Activated CD4-positive, alpha-beta T cell treated with anti-CD3 and anti-CD28 coated beads, Interleukin-2, amount 50 U/mL, for 48 hours (primary cell): ENCODE measurements around the gene P2RX3.

Experiments
- DNase-seq, 2 experiments: peaks; one replicate each; pipeline ENCODE4 v3.0.0-alpha.2; 2020

The P2RX3 gene

DNA sequence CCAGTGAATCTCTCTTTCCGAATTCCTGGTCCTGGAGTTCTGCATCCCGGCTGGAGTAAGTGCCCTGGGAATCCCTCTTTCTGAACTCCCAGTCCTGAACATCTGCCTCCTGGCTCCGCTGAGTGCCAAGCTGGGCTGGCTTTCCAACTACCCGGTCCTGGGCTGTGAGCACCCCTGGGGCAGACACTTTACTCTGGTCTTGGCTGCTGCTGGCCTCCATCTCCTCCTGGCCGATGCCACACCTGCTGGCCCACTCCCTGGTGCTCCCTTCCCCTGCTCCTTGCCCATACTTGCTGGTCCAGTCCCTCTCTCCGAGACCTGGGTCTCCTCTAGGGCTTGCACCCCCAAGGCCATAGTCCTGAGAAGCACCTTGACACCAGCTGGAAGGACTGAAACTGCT lies 28.1 kb upstream of the P2RX3 start:
- DNase-seq, result no peak

DNA sequence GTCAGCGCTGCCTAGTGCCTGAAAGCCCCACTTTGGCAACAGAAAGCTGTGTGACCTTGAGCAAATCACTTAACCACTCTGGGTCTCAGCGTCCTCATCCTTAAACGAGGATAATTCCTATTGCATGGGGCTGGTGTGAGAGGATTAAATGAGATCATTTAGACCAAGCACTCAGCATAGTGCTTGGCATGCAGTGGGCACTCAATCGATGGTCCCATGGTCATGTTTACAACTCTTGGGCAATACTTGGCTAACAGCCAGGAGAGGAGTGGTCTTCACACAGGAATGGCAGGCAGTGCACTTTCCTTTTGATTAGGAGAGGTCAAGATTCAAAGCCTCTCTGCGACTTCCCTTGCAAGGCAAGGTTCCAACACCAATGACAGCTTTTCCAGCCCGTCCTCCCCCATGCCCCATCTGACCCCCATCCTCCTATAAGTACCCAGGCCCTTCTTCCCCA lies 27.5 kb upstream of the P2RX3 start:
- DNase-seq, result no peak

DNA sequence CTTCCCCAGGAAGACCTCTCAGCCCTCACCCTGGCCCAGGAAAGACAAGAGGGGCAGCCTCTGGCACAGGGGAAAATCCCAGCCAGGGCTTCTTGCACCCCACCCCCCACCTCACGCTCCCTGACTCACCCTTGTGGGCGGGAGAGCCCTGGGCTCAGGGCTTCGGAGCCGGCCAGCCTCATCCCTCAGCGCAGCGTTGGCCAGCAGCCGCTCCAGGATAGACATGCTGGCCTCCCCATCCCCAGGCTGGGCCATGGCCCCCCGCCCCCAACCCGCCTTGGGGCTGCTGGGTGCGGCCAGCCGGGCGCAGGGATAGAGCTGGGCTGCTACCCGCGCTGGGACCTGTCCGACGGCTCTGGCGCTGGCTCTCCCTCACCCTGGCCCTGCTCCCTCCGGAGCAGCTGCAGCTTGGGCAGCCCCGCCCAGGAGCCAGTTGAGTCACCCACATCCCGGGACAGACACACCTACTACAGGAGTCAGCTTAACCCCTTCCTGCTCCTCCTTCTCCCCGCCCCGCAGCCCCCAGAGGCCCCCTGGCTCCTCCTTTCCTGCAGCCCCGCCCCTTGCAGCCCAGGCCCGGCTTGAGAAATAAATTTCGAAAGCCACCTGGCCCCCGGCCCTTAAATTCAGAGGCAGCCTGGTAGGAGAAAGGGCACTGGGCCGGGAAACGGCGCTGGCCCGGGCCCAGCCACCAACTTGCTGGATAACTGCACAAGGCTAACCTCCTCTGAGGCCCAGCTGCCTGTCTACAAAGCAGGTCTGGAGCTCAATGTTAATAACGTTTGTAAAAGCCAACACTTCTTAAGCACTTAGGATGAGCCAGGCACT lies 26.8 kb upstream of the P2RX3 start:
- peak; percentile 81 to 85 for DNase-seq

DNA sequence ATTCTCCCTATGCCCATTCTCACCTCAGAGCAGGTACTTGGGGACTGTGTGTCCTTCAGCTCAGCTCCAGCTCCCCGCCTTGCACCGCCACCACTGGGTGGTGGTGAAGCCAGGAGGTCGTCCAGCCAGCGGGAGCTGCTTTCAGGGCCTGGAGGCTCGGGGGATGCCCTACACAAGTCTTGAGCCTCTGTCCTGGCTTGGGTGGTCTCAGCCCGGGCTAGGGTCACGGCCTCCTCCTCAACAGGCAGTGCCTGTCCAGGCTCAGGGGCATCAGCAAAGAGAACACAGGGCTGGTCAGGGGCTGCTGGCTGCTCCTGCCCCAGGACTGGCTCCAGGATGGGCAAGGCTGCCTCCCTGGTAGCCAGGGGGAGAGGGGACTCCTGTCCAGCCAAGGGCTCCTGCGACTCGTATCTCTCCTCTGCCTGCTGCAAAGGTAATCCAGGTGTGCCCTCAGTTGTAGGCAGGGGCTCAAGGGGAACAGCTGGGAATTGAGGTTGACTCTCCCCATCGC lies 25.6 kb upstream of the P2RX3 start:
- no peak for DNase-seq

DNA sequence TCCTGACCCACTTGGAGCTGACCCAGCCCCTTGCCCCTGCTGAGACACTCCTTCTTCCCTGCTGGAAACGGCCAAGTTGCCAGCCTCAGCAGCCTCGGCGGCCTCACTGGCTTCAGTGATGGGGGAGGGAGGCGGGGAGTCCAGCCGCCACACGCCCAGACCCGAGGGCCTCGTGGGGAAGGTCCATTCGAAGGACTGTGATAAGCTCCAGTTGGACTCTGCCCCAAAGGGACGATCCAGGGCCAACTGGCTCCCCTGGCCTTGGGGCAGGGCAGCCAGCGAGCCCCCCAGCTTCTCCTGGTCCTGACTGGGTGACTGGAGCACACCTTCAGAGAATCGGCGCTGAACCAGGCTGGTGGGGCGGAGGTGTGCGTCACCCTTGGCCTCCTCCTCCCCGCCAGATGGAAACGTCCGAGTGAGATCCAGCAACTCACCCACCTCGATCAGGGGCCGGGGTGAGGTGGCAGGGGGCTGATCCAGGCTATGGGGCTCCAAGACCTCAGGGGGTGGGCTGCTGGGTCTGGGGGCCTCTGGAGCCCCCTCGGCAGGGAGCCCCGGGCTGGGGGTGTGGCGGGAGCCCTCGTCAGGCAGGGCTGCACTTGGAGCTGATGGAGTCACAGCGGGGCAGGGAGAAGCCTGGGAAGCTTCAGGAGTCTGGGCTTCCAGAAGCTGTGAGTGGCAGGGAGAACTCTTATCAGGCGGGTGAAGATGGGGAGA lies 24.9 kb upstream of the P2RX3 start:
- DNase-seq, result no peak

DNA sequence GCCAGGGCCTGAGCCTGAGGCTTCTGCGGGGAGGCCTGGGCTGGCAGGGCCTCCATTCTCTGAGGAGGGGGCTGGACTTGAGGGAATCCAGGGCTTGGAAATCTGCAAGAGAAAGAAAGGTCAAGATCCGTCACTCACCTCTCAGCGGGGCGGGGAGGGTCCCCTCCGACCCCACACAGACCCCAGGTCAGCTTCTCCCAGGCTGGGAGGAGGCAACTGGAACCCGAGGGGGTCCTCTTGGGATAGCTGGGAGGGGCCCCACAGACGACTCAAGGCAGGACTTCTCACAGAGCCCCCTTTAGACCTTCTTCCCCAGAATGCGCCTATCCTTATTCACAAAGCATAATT lies 24.4 kb upstream of the P2RX3 start:
- no peak for DNase-seq

DNA sequence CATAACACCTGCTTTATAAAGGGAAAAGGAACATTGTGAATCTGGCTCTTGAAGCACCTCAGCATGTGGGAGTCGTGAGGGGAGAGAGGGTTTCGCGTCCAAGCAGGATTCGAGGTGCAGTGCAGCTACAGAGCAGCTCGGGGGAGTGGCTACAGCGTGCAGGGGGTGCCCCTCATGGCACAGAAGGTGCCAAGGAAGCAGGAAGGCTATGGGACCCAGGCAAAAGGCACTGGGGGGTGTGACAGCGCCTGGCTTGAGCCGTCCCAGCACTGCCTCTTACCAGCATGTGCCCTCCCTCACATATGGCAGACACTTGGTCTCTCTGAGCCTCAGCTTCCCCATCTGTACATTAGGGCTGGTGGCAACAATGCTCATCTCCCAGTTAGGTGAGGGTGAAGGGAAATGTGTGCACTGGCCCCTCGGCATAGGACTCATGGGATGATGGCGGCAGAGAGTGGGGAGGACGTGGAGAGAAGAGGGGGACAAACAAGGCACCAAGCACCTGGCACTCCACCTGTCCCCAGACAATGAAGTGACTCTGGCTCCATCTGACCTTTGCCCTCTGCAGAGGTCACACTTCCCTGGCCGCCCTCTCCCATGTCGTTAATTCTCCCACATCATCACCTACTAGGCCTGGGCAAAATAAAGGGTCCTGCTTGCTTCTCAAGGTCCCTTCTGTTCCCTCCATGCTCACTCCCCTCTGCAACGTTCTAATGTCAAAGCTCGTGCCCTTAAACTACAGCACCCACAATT lies 23.8 kb upstream of the P2RX3 start:
- no peak for DNase-seq

DNA sequence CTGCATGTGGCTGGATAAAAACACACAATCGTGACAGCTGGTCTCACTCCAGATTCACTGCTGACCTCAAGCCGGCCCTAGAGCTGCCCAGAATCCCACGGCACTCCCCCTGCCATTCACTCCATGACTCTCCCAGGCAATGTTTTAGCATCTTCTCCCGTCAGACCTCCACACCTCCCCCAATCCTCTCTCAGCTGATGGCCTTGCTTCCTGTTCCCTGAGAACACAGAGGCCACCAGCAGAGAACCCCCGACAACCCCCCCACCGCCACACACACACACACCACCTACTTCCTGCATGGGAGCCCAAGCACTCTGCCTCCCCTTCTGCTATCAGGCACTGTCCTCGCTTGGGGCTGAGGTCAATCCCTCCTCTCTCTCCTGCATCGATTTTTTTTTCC lies 22.7 kb upstream of the P2RX3 start:
- DNase-seq, result no peak

DNA sequence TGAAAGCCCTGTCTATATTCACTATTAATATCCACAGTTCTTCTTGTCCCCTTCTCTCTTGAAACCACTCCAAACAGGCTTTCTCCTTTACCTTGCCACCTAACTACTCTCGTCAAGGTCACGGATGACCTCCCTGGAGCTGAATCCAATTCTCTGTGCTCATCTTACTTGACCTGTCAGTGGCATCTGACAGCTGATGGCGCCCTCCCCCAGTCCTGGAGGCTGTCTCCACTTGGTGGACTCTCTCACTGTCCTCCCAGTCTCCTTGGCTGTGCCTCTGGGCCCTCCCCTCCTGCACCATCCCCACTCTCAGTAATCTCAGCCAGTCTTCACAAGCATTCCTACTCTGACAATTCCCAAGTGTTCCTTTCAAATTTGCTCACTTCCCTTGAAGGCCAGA lies 22.1 kb upstream of the P2RX3 start:
- no peak for DNase-seq

DNA sequence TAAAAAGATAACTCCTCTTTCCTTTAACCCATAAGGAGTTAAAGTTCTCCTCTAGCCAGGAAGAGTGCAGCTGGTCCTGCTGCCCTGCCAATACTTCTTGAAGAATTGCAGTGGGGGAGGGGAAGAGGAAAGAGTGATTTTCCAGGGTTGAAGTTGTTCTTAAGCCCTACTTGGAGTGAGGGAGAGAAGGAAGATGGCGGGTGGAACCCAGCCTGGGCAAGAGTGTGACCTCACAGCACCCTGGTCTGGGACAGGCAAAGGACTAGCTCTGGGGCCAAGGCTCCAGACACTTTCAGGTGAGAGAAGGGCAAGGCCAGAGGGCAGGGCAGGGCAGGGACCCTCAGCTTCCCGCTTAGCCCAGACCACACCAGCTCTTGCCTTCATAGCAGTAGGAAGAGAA lies 20.0 kb upstream of the P2RX3 start:
- no peak for DNase-seq

DNA sequence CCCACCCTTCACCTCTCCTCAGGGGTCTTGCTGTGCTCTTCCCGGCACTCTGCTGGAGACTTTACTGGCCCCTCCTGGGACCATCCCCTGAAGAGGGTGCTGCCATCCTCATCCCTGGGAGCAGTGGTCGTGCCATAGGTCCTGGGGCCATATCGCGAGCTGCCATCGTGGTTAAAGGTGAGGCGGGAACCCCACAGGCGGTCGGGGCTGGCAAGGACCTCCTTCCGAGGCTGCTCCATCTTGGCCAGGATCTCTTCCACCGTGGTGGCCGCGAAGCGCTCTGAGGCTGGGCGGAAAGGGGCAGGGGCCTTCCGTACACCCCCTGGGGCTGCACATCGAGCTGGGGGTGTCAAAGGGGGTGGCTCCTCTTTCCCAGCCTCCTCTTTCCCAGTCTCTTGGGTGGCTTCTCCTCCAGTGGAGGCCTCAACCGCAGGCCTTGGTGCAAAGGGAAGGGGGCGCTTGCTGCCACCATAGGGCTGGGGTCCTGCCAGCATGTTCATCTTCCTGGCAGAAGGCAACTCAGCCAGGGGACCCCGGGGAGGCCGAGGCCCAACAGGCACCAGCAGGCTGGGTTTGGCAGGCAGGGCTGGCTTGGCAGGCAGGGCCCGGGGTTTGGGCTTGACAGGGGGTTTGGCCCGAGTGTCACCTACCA lies 18.0 kb upstream of the P2RX3 start:
- DNase-seq, result no peak

DNA sequence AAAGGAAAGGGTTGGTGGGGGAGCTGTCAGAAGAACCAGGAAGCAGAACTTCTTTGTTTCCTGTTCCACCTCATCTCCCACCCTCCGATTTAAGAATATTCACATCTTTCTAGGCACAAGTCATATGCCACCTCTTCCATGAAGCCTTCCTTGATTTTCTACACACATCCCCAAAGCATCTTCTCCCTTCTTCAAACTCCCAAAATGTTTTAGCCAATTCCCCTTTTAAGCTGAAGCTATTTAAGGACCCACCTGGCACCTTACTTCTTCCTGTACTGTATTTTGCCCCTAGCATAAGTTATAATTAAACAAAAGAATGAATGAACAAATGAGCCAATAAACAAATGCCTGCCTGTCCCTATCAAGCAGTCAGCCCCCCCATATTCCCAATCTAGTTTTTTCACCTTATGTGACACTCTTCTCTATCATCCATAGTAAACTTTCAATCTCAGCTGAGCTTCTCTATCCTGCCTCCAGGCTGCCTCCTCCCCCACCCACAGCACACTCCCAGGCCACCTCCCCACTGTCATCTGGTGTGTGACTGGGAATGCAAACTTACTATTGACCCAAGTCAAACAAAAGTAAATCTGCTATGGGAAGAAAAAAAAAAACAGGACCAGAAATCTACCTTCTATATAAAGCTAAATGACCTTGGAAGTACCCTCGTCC lies 17.3 kb upstream of the P2RX3 start:
- DNase-seq, result no peak

DNA sequence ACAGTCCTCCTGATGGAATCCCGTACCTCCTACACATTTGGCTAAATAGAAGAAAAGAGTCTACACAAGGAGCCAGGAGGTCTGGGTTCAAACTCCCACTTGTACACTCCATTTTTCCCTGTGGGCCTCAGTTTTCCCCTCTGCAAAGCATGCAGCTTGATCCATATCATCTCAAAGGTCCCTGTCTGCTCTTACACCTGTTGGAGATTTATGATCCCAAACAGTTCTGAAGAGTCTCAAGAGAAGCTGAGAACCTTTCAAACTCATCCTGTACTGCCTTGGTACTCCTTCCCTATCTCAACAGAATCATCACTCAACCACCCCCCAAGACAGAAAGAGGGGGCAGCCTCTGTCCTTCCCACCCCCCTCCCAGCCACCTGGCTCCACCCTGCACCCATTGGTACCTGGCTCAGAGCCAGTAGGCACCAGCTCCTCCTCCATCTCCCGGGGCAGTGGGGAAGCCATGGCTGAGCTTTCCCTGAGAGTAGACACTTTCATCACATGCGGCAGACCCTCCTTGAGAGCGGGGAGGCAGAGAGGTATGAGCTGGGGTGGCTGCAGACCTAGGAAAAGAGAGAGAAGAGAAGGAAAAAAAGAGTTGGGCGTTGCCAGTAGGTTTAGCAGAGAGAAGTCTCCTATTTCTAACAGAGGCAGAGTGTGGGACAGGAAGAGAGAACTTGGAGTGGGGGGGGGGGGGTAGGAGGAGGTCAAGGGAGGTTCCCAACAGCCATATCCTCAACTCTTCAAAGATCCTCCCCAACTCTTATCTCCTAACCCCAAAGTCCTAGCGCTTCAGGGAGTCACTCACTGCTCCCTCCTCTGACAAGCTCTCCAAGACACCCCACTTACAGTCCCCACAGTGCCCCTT lies 16.5 kb upstream of the P2RX3 start:
- no peak for DNase-seq

DNA sequence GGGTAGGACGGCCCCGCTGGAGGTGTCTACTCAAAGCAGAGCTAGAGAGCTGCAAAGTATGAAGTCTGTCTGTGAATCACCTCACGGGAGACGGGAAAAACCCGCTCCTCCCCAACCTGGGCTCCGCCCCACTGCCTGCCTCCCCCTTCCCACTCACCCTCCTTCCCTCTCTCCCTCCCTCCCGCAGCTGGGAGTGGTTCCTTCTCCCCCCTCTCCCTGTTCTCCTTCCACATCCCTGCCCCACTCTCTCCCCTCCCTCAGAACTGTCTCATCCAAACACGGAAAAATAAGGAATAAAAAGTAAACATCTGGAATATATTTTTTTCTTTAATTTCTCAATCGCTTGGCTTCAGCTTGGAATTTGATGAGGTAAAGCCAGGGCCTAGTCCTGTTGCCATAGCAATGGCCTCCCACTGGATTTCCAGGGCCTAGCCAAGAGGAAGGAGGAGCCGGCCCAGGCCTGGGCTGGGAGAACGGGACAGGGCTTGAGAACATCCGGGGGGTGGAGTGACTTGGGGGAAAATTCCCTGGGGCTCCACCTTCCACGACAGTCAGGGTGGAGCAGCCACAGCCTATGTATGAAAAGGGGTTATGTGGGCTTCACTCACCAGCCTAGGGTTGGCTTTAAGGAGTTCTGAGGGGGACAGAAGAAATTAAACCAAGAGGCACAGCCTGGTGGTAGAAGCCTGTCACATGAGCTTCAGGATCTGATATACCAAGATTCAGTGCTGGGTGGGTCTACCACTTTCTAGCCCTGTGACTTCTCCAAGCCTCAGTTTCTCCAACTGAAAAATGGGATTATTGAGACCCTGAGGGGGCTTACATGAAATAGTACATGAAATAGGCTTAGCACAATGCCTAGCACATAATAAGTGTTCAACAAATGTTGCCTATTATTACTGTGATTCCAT lies 15.6 kb upstream of the P2RX3 start:
- DNase-seq, result no peak

DNA sequence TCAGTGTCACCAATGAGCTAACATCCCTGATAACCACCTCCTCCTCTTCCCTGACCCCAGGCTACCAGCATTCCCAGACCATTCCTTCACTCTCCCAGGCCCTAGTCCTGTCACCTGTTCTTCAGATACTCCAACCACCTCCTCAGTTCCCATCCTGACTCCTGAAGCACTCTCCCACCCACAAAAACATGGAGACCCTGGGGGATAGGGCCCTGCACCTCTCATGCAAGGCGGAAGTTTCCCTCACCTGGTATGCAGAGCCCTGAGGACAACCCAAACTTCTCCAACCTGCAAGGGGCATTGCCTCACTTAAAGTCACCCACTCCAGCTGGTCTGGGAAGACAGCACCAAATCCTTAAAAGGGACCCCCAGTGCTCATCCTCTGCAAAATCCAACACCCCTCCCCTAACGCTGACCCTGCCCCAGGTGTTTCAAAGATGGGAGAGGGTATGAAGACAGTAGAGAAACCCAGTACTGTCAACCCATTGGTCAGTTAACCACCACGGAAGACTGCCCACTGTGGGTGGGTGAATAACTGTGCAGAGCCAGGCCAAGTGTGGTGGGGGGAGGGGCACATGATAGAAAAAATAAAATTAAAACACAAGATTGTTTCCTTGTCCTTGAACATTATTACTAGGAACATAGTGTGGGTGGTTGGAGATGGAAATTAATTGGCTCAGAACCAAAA lies 14.8 kb upstream of the P2RX3 start:
- DNase-seq, result no peak

DNA sequence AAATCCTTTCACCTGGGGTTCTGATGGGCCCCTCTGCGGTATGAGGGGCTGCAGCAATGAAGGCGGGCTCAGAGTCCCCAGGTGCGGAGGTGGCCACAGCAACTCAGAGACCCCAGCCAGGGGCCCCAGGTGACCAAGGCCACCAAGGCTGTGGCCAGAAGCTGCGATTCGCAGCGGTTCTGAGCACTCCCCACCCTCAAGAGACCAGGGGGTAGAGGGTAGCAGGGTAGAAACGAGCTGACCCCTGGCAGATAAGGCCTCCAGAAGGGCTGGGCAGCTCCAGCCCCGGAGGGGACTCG lies 14.3 kb upstream of the P2RX3 start:
- no peak for DNase-seq

DNA sequence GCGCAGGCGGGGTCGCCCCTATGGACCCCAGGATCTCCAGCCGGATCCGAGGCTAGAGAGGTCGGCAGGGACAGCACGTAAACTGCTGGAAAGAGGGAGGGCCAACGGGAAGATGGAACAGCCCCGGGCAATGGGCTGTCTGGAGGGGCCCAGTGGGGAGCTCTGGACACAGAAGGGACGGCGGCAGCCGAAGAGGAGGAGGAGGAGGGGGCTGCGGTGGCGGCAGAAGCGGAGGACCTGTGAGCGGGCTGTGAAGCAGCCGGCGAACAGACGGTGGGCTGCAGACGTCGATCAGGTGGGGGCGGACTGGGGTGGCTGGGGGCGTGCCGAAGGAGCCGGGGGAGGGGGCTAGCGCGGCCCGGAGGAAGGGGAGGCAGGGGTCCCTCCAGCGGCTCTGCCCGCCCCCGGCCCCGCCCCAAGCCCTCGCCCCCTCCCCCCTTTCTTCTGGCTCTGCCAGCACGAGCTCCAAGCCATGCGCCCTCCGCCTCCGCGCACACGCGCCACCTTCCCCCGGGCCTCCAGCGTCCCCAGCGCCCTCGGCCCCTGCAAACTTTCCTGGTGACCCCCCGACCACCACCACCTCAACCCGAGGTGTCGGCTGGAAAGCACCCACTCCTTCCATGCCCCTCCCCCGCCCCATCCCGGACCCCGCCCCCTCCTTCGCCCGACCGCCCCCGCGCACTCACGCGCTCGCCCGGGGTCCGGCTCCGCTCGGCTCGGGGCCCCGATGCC lies 13.8 kb upstream of the P2RX3 start:
- DNase-seq, result peak in 1 of 2 experiments; percentile 9

DNA sequence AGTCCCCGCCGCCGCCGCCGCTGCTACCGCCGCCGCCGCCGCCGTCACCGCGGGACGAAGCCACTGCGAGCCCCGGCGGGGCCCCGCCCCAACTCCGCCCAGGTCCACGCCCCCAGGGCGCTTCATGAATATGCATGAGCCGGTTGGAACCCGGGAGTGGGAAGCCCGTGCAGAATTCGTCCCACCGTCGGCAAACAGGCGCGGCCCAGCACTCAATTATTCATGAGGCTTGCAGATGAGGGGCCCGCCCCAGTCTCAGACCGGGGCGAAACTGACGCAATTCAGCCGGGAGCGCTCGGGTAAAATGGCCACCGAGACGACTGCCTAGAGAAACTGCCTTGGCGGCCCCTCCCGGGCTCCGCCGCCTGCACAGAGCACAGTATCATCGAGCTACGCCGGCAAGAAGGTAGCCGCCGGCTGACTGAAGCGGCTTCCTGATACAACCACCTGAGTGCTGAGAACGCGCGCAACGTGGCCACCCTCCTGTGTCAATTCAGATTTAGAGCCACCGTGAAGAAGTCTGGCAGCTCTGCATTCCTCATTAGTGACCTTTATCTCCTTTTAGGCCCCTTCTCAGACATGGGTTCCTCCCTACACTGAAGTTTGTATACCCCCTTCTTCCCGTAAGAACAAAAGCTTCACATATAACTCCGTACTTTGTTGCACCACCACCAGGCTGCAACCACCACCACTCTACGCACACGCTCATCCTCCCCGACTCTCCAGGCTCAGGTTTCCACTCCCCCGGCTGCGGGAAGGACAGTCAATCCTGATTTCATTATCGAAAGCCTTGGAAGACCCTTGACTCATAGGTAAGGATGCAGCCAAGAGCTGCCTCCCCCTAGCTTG lies 13.0 kb upstream of the P2RX3 start, which contains the start of gene TNKS1BP1:
Gene TNKS1BP1 (minus strand): TSS at position 67 of the 849 bp plus-strand sequence. CDS start 3,067 bp downstream, outside the sequence.
- DNase-seq, result peak; percentile 91 to 93
